H1 (cell line): ENCODE results near the gene UNC93A. TPM values are rescaled to one million over a fixed set of nuclear protein-coding genes. Genes with fewer than 3 reads are reported as not detected.

ENCODE experiments used
- CEBPB ChIP-seq: IDR thresholded peaks from 2 replicates; pipeline ENCODE4 v1.6.1; 2012; ENCODE audit warnings: low read depth, low read length
- CHD2 ChIP-seq: IDR thresholded peaks from 2 replicates; pipeline ENCODE4 v1.6.1; 2012; ENCODE audit warnings: low read length, improper control_type of control experiment
- CHD7 ChIP-seq: fragments of 300-600 bp; sonication (generic); IDR thresholded peaks from 2 replicates; pipeline ENCODE4 v1.7.1; 2012; ENCODE audit warnings: low read length, moderate library complexity, mild to moderate bottlenecking, inconsistent platforms; ENCODE audit not compliant: insufficient replicate concordance
- EZH2 ChIP-seq: fragments of 200-600 bp; sonication (generic); IDR thresholded peaks from 2 replicates; pipeline ENCODE4 v1.7.1; 2012; ENCODE audit warnings: low read depth, mild to moderate bottlenecking, moderate library complexity, low read length, inconsistent platforms; ENCODE audit not compliant: severe bottlenecking
- MAFK ChIP-seq: IDR thresholded peaks from 2 replicates; pipeline ENCODE4 v1.6.1; 2012; ENCODE audit warnings: low read depth, mild to moderate bottlenecking, improper control_type of control experiment, low read length
- NANOG ChIP-seq: IDR thresholded peaks from 2 replicates; pipeline ENCODE4 v1.6.1; 2011; ENCODE audit warnings: low read length, low read depth, mild to moderate bottlenecking, inconsistent platforms; ENCODE audit not compliant: insufficient read depth, poor library complexity, severe bottlenecking
- POU5F1 ChIP-seq: IDR thresholded peaks from 2 replicates; pipeline ENCODE4 v1.6.1; 2011; ENCODE audit warnings: low read depth, mild to moderate bottlenecking, low read length, moderate library complexity
- SAP30 ChIP-seq: fragments of 300-600 bp; sonication (generic); IDR thresholded peaks from 2 replicates; pipeline ENCODE4 v1.7.1; 2012; ENCODE audit warnings: low read length, moderate library complexity, mild to moderate bottlenecking, inconsistent platforms; ENCODE audit not compliant: insufficient read depth, insufficient replicate concordance
- TAF1 ChIP-seq: IDR thresholded peaks from 2 replicates; pipeline ENCODE4 v1.6.1; 2011; ENCODE audit warnings: mild to moderate bottlenecking, low read depth, low read length
- polyA plus RNA-seq, 7 experiments: library from polyadenylated mRNA; depleted of rRNA in 3 of 7; stranded (reverse) in 5 of 7; unstranded in 2 of 7; fragments of >200 nt in 5 of 7; fragments of 200-250 nt in 2 of 7; gene quantifications; 1 replicate in 5 of 7; 2 replicates in 1 of 7; 4 replicates in 1 of 7; pipeline versions ENCODE4 v1.2.1 to v1.2.3, GENCODE V29; 2011 to 2013; ENCODE audit warnings: missing spikeins in 2 of 7, mixed read lengths in 2 of 7
- total RNA-seq: library from RNA; stranded (reverse); fragmentation: NEBNext Ultra II Directional; extraction: Animal tissue kit (Norgen Biotek cat#: 25700); gene quantifications from 2 replicates; pipeline ENCODE4 v1.2.1, GENCODE V29; 2021
- TF ChIP-seq, protein P1 (sequence below): IDR thresholded peaks from 2 replicates; pipeline ENCODE4 v1.6.1; 2012; ENCODE audit warnings: low read length, inconsistent platforms

The UNC93A gene
- total and polyA plus RNA-seq, 2 of the 8 experiments (the other 6 are each of a cell fraction or from before 2014, with no cell fraction given), result 0.39 TPM; not detected in 1

DNA sequence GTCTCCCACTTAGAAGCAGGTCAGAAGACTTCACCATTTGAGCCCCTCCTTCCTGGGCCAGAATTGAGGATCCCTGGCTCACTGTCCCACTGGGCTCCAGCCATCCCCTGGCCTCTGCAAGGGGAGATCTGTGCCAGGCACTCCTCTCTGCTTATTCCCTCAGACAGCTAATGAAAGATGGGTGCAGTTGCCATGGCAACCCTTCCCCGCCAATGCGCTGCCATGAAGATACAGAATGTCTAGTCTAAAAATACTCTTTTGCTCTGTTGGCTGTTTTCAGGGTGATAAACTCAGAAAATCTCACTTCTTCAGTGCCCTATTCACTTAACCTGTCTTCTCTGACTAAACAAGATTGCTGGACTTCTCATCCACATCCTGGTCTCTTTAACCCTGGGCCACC is 20.2 kb downstream of the UNC93A start (continued):
- no peak for TF ChIP-seq CHD7
- TF ChIP-seq, protein P1, sequence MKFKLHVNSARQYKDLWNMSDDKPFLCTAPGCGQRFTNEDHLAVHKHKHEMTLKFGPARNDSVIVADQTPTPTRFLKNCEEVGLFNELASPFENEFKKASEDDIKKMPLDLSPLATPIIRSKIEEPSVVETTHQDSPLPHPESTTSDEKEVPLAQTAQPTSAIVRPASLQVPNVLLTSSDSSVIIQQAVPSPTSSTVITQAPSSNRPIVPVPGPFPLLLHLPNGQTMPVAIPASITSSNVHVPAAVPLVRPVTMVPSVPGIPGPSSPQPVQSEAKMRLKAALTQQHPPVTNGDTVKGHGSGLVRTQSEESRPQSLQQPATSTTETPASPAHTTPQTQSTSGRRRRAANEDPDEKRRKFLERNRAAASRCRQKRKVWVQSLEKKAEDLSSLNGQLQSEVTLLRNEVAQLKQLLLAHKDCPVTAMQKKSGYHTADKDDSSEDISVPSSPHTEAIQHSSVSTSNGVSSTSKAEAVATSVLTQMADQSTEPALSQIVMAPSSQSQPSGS, result no peak
- no peak for TF ChIP-seq SAP30
- TF ChIP-seq CEBPB, result no peak
- no peak for TF ChIP-seq CHD2
- TF ChIP-seq MAFK, result no peak
- no peak for TF ChIP-seq TAF1
- TF ChIP-seq NANOG, result no peak
- no peak for TF ChIP-seq POU5F1
- TF ChIP-seq EZH2, result no peak
